H1 (cell line): ENCODE data around the gene TXNDC12.

ENCODE experiments used
- BCL11A ChIP-seq, 2 experiments: IDR thresholded peaks; one replicate each; pipeline ENCODE4 v1.6.1; 2011; ENCODE audit warnings: low read depth in 2 of 2, low read length in 2 of 2, mild to moderate bottlenecking in 2 of 2
- CEBPB ChIP-seq: IDR thresholded peaks from 2 replicates; pipeline ENCODE4 v1.6.1; 2012; ENCODE audit warnings: low read depth, low read length
- CHD2 ChIP-seq: IDR thresholded peaks from 2 replicates; pipeline ENCODE4 v1.6.1; 2012; ENCODE audit warnings: low read length, improper control_type of control experiment
- EZH2 ChIP-seq: fragments of 200-600 bp; sonication (generic); IDR thresholded peaks from 2 replicates; pipeline ENCODE4 v1.7.1; 2012; ENCODE audit warnings: low read depth, mild to moderate bottlenecking, moderate library complexity, low read length, inconsistent platforms; ENCODE audit not compliant: severe bottlenecking
- POLR2A ChIP-seq, 2 experiments: IDR thresholded peaks; 1 replicate in 1 of 2; 2 replicates in 1 of 2; pipeline ENCODE4 v1.6.1; 2011; ENCODE audit warnings: low read depth in 2 of 2, low read length in 2 of 2, mild to moderate bottlenecking in 2 of 2; ENCODE audit errors: control extremely low read depth in 1 of 2
- POLR2AphosphoS5 ChIP-seq: IDR thresholded peaks from 2 replicates; pipeline ENCODE4 v1.6.1; 2011; ENCODE audit warnings: low read depth, low read length
- SP1 ChIP-seq: IDR thresholded peaks from 2 replicates; pipeline ENCODE4 v1.6.1; 2011; ENCODE audit warnings: low read depth, low read length
- SP2 ChIP-seq: IDR thresholded peaks from 2 replicates; pipeline ENCODE4 v1.6.1; 2012; ENCODE audit warnings: mild to moderate bottlenecking, low read length, inconsistent platforms
- TAF7 ChIP-seq: optimal IDR thresholded peaks from 2 replicates; pipeline ENCODE3; 2011; ENCODE audit warnings: low read depth, mild to moderate bottlenecking, inconsistent platforms, low read length, moderate library complexity, borderline replicate concordance
- TCF12 ChIP-seq: IDR thresholded peaks from 2 replicates; pipeline ENCODE4 v1.6.1; 2011; ENCODE audit warnings: low read depth, mild to moderate bottlenecking, low read length
- ZNF274 ChIP-seq: IDR thresholded peaks from 2 replicates; pipeline ENCODE4 v1.7.0; 2012; ENCODE audit warnings: low read length, borderline replicate concordance; ENCODE audit errors: extremely low read depth
- TF ChIP-seq, protein P1 (sequence below), 3 experiments: IDR thresholded peaks; 1 replicate in 2 of 3; 2 replicates in 1 of 3; pipeline versions ENCODE4 v1.5.1 to v1.6.1; 2011; ENCODE audit warnings: low read length in 3 of 3, mild to moderate bottlenecking in 3 of 3, inconsistent platforms in 2 of 3, low read depth in 1 of 3, moderate library complexity in 1 of 3; ENCODE audit not compliant: insufficient read depth in 1 of 3; ENCODE audit errors: control extremely low read depth in 1 of 3

DNA sequence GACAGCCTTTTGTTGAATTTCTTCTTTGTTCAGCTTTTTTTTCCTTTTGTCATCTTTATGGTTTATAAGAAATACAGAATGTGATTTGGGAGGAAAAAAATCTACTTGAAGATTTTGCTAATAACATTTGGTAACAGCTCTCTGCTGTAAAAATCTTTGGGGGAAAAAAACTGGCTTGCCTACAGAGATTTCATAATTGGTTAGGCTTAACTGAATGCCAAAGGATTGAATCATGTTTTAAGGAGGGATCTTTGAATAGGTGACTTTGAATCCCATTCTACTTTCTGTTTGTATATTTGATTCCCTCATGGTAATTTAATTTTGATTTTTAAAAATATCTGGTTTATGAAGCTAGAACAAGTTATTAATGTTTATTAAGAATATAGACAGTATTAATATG lies 4.3 kb upstream of the TXNDC12 start:
- TF ChIP-seq, protein P1, sequence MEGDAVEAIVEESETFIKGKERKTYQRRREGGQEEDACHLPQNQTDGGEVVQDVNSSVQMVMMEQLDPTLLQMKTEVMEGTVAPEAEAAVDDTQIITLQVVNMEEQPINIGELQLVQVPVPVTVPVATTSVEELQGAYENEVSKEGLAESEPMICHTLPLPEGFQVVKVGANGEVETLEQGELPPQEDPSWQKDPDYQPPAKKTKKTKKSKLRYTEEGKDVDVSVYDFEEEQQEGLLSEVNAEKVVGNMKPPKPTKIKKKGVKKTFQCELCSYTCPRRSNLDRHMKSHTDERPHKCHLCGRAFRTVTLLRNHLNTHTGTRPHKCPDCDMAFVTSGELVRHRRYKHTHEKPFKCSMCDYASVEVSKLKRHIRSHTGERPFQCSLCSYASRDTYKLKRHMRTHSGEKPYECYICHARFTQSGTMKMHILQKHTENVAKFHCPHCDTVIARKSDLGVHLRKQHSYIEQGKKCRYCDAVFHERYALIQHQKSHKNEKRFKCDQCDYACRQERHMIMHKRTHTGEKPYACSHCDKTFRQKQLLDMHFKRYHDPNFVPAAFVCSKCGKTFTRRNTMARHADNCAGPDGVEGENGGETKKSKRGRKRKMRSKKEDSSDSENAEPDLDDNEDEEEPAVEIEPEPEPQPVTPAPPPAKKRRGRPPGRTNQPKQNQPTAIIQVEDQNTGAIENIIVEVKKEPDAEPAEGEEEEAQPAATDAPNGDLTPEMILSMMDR (IDR thresholded peaks at IDR 0.05; ENCODE audit: control extremely low read depth in 1 of 3, insufficient read depth in 1 of 3, low read depth in 1 of 3, low read length in 3 of 3) = no peak
- TF ChIP-seq POLR2AphosphoS5 = no peak
- TF ChIP-seq TCF12 = no peak
- TF ChIP-seq CEBPB = no peak
- TF ChIP-seq POLR2A (IDR thresholded peaks at IDR 0.05; ENCODE audit: control extremely low read depth in 1 of 2, low read depth in 2 of 2, low read length in 2 of 2) = no peak
- TF ChIP-seq TAF7 = no peak
- no peak for TF ChIP-seq ZNF274
- no peak for TF ChIP-seq EZH2
- no peak for TF ChIP-seq CHD2
- no peak for TF ChIP-seq SP1
- TF ChIP-seq BCL11A (IDR thresholded peaks at IDR 0.05; ENCODE audit: low read depth in 2 of 2, low read length in 2 of 2) = no peak
- TF ChIP-seq SP2 = no peak
